ENCODE data around the gene SLC35A3.
"Not testable (repeated sequence)": the region's sequence is repeated elsewhere in the genome, so short reads cannot be mapped to it uniquely, and the experiment has no call there.

Gene SLC35A3

GRCh38 chr1:99969729-99970621 is at the start of gene SLC35A3:
Gene SLC35A3, plus strand, starts transcription at chr1:99969996. Its CDS starts 23,559 bp downstream, at chr1:99993555.
- peak; percentile 63 to 82 (median 68) for DNase-seq

GRCh38 chr1:99934801-99935200 is 35.0 kb upstream of the SLC35A3 start:
- DNase-seq: no peak

- DNase-seq: no peak
Measured at GRCh38 chr1:99935534-99935933, 34.3 kb upstream of the SLC35A3 start.

- DNase-seq: no peak
Measured at GRCh38 chr1:99936071-99936470, 33.7 kb upstream of the SLC35A3 start.

GRCh38 chr1:99942723-99943122 is 27.1 kb upstream of the SLC35A3 start:
- DNase-seq: no peak

- DNase-seq: no peak
Measured at GRCh38 chr1:99943223-99943794, 26.5 kb upstream of the SLC35A3 start.

- no peak for DNase-seq
Measured at GRCh38 chr1:99944192-99944591, 25.6 kb upstream of the SLC35A3 start.

- DNase-seq: no peak
Measured at GRCh38 chr1:99945174-99945573, 24.6 kb upstream of the SLC35A3 start.

GRCh38 chr1:99950486-99950885 is 19.3 kb upstream of the SLC35A3 start:
- DNase-seq: no peak

- no peak for DNase-seq
Measured at GRCh38 chr1:99952522-99952921, 17.3 kb upstream of the SLC35A3 start.

- DNase-seq: no peak
Measured at GRCh38 chr1:99955375-99955774, 14.4 kb upstream of the SLC35A3 start.

- DNase-seq: no peak
Measured at GRCh38 chr1:99956755-99957154, 13.0 kb upstream of the SLC35A3 start.

- no peak for DNase-seq
Measured at GRCh38 chr1:99957818-99958217, 12.0 kb upstream of the SLC35A3 start.

- not testable (repeated sequence) for DNase-seq
Measured at GRCh38 chr1:99959189-99959705, 10.5 kb upstream of the SLC35A3 start.

- not testable (repeated sequence) for DNase-seq
Measured at GRCh38 chr1:99960260-99960659, 9.5 kb upstream of the SLC35A3 start.

- DNase-seq: no peak
Measured at GRCh38 chr1:99963041-99963795, 6.6 kb upstream of the SLC35A3 start.

- DNase-seq: no peak
Measured at GRCh38 chr1:99964806-99965205, 5.0 kb upstream of the SLC35A3 start.

- DNase-seq: no peak
Measured at GRCh38 chr1:99965646-99966375, 4.0 kb upstream of the SLC35A3 start.

GRCh38 chr1:99968214-99968613 is 1.6 kb upstream of the SLC35A3 start:
- no peak for DNase-seq

GRCh38 chr1:99969260-99969728 is 502 bp upstream of the SLC35A3 start:
- DNase-seq: peak in 2 of 6 experiments; percentile 25 to 26

GRCh38 chr1:99970713-99971255 is 988 bp downstream of the SLC35A3 start:
- no peak for DNase-seq

GRCh38 chr1:99972066-99972465 is 2.3 kb downstream of the SLC35A3 start:
- not testable (repeated sequence) for DNase-seq
